ENCODE results near the gene ZSCAN18.

Gene ZSCAN18

GRCh38 chr19:58086825-58087710 lies 11.0 kb downstream of the ZSCAN18 start:
- no peak for DNase-seq

GRCh38 chr19:58085348-58085875 lies 12.6 kb downstream of the ZSCAN18 start:
- DNase-seq: no peak

GRCh38 chr19:58084596-58085347 lies 13.3 kb downstream of the ZSCAN18 start:
- DNase-seq: no peak

GRCh38 chr19:58083021-58083420 lies 15.0 kb downstream of the ZSCAN18 start:
- no peak for DNase-seq

GRCh38 chr19:58079792-58080191 lies 18.2 kb downstream of the ZSCAN18 start:
- no peak for DNase-seq

- no peak for DNase-seq
Measured at GRCh38 chr19:58067240-58067912, 30.7 kb downstream of the ZSCAN18 start.

GRCh38 chr19:58063712-58064111 lies 34.3 kb downstream of the ZSCAN18 start:
- no peak for DNase-seq

GRCh38 chr19:58060231-58060630 lies 37.8 kb downstream of the ZSCAN18 start:
- DNase-seq: no peak

- no peak for DNase-seq
Measured at GRCh38 chr19:58059671-58060078, 38.4 kb downstream of the ZSCAN18 start.

- no peak for DNase-seq
Measured at GRCh38 chr19:58059003-58059670, 38.9 kb downstream of the ZSCAN18 start, which contains the start of gene ZNF135. ZNF135 (plus strand) TSS chr19:58059282; CDS start chr19:58060003, 721 bp downstream.

- DNase-seq: no peak
Measured at GRCh38 chr19:58058467-58058866, 39.6 kb downstream of the ZSCAN18 start.

- no peak for DNase-seq
Measured at GRCh38 chr19:58056861-58057260, 41.2 kb downstream of the ZSCAN18 start.

GRCh38 chr19:58056261-58056660 lies 41.8 kb downstream of the ZSCAN18 start:
- DNase-seq: no peak

- DNase-seq: no peak
Measured at GRCh38 chr19:58054901-58055874, 42.8 kb downstream of the ZSCAN18 start.

GRCh38 chr19:58053480-58054156 lies 44.4 kb downstream of the ZSCAN18 start:
- no peak for DNase-seq

GRCh38 chr19:58052256-58052655 lies 45.8 kb downstream of the ZSCAN18 start:
- DNase-seq: no peak

GRCh38 chr19:58047672-58048071 lies 50.4 kb downstream of the ZSCAN18 start:
- DNase-seq: no peak

GRCh38 chr19:58046856-58047255 lies 51.2 kb downstream of the ZSCAN18 start:
- DNase-seq: no peak

GRCh38 chr19:58045411-58046050 lies 52.5 kb downstream of the ZSCAN18 start:
- DNase-seq: no peak

GRCh38 chr19:58044886-58045285 lies 53.1 kb downstream of the ZSCAN18 start:
- no peak for DNase-seq
